HEK293 (cell line): ENCODE results near the gene TCEA2.
A peak's percentile ranks its signal among the peaks of the same experiment; 100 is the strongest.

Source experiments
- CTCF ChIA-PET: fragments of 350-600 bp; formaldehyde crosslinking; extraction: SDS; loops from one replicate; lab custom pipeline; 2021; ENCODE audit warnings: antibody characterized with exemption; lab: Yijun Ruan, JAX
- POLR2A ChIA-PET: fragments of 300-600 bp; formaldehyde crosslinking; extraction: SDS; loops from one replicate; lab custom pipeline; 2020; ENCODE audit warnings: antibody characterized with exemption, inconsistent platforms; lab: Yijun Ruan, JAX
- H3K27ac ChIP-seq: fragments of 200-500 bp; sonication (Bioruptor generic); 2 replicates; pipeline ENCODE4 v1.5.1; 2014; ENCODE audit warnings: low read depth, low read length, control low read depth, inconsistent platforms; ENCODE audit errors: extremely low read depth
- H3K36me3 ChIP-seq, 2 experiments: fragments of 200-500 bp in 1 of 2; sonication (Bioruptor generic) in 1 of 2; 1 replicate in 1 of 2; 2 replicates in 1 of 2; pipeline ENCODE4 v1.5.1; 2014 to 2017; ENCODE audit warnings: inconsistent platforms in 2 of 2, low read length in 2 of 2; ENCODE audit not compliant: control insufficient read depth in 2 of 2, insufficient read depth in 1 of 2
- H3K4me1 ChIP-seq: fragments of 200-500 bp; sonication (Bioruptor generic); 2 replicates; pipeline ENCODE4 v1.5.1; 2014; ENCODE audit warnings: mild to moderate bottlenecking, low read length, inconsistent platforms; ENCODE audit not compliant: control insufficient read depth, insufficient read depth
- H3K4me3 ChIP-seq: 2 replicates; pipeline ENCODE4 v1.5.1; 2011; ENCODE audit warnings: low read depth, mild to moderate bottlenecking, control low read depth, low read length, moderate library complexity
- H3K9me3 ChIP-seq: fragments of 200-500 bp; sonication (Bioruptor generic); 2 replicates; pipeline ENCODE4 v1.5.1; 2014; ENCODE audit warnings: low read depth, low read length, inconsistent platforms; ENCODE audit not compliant: control insufficient read depth, insufficient read depth
- KLF17 ChIP-seq: fragments of 450-650 bp; formaldehyde crosslinking; IDR thresholded peaks from 2 replicates; pipeline ENCODE4 v1.5.1; 2016; ENCODE audit warnings: missing biosample characterization, missing genetic modification characterization
- OSR2 ChIP-seq: fragments of 450-650 bp; formaldehyde crosslinking; IDR thresholded peaks from 2 replicates; pipeline ENCODE4 v1.5.1; 2016; ENCODE audit warnings: missing biosample characterization, missing genetic modification characterization
- PATZ1 ChIP-seq: fragments of 450-650 bp; formaldehyde crosslinking; IDR thresholded peaks from 2 replicates; pipeline ENCODE4 v1.5.1; 2016; ENCODE audit warnings: missing biosample characterization, missing genetic modification characterization
- PRDM6 ChIP-seq: fragments of 450-650 bp; formaldehyde crosslinking; IDR thresholded peaks from 2 replicates; pipeline ENCODE4 v1.5.1; 2017; ENCODE audit warnings: missing biosample characterization, missing genetic modification characterization
- SP2 ChIP-seq: fragments of 450-650 bp; formaldehyde crosslinking; IDR thresholded peaks from 2 replicates; pipeline ENCODE4 v1.5.1; 2016; ENCODE audit warnings: missing biosample characterization, missing genetic modification characterization
- TCF7L2 ChIP-seq: IDR thresholded peaks from 2 replicates; pipeline ENCODE4 v1.6.1; 2011; ENCODE audit warnings: low read depth, mild to moderate bottlenecking, inconsistent platforms, low read length, moderate library complexity, borderline replicate concordance
- WT1 ChIP-seq: fragments of 450-650 bp; formaldehyde crosslinking; IDR thresholded peaks from 2 replicates; pipeline ENCODE4 v1.5.1; 2016; ENCODE audit warnings: missing biosample characterization, missing genetic modification characterization
- ZBTB17 ChIP-seq: fragments of 450-650 bp; formaldehyde crosslinking; IDR thresholded peaks from 2 replicates; pipeline ENCODE4 v1.5.1; 2016; ENCODE audit warnings: missing biosample characterization, missing genetic modification characterization
- ZNF112 ChIP-seq: fragments of 450-650 bp; formaldehyde crosslinking; IDR thresholded peaks from 2 replicates; pipeline ENCODE4 v1.5.0; 2017; ENCODE audit warnings: missing biosample characterization, missing genetic modification characterization
- ZNF19 ChIP-seq: fragments of 450-650 bp; formaldehyde crosslinking; IDR thresholded peaks from 2 replicates; pipeline ENCODE4; 2016; ENCODE audit warnings: missing biosample characterization, missing genetic modification characterization, low read depth
- ZNF341 ChIP-seq: fragments of 450-650 bp; formaldehyde crosslinking; IDR thresholded peaks from 2 replicates; pipeline ENCODE4; 2016; ENCODE audit warnings: low read depth, missing biosample characterization, missing genetic modification characterization
- ZNF398 ChIP-seq: fragments of 450-650 bp; formaldehyde crosslinking; IDR thresholded peaks from 2 replicates; pipeline ENCODE4 v1.5.1; 2017; ENCODE audit warnings: missing biosample characterization, missing genetic modification characterization
- ZNF426 ChIP-seq: fragments of 450-650 bp; formaldehyde crosslinking; IDR thresholded peaks from 2 replicates; pipeline ENCODE4 v1.5.1; 2017; ENCODE audit warnings: missing biosample characterization, missing genetic modification characterization, mild to moderate bottlenecking, inconsistent platforms, moderate library complexity
- ZNF449 ChIP-seq: fragments of 450-650 bp; formaldehyde crosslinking; IDR thresholded peaks from 2 replicates; pipeline ENCODE4 v1.5.1; 2017; ENCODE audit warnings: missing biosample characterization, mild to moderate bottlenecking, missing genetic modification characterization, moderate library complexity
- ZNF600 ChIP-seq: fragments of 450-650 bp; formaldehyde crosslinking; IDR thresholded peaks from 2 replicates; pipeline ENCODE4 v1.5.1; 2016; ENCODE audit warnings: missing biosample characterization, missing genetic modification characterization
- ZXDB ChIP-seq: fragments of 450-650 bp; formaldehyde crosslinking; IDR thresholded peaks from 2 replicates; pipeline ENCODE4 v1.5.1; 2016; ENCODE audit warnings: missing biosample characterization, missing genetic modification characterization

The TCEA2 gene

GRCh38 chr20:64035933-64036345 is 27.1 kb upstream of the TCEA2 start, which contains the start of gene C20orf204:
Gene C20orf204, plus strand, starts transcription at chr20:64036182. Its CDS starts 142 bp downstream, at chr20:64036324.
- no peak within 1 kb of the TSS for H3K27ac ChIP-seq

More at GRCh38 chr20:64035933-64036345, 27.1 kb upstream of the TCEA2 start, which contains the start of gene C20orf204:
- CTCF ChIA-PET, result interaction anchor here (1.6 to 2.1 kb wide), 2 partner anchors 19 to 55 kb away, joined by 4 to 6 read pairs; partner anchors contain the start of gene PRPF6
- Histone ChIP-seq H3K36me3 (peaks cover 0 to 40% of the 10 kb centered on the region in 2 experiments; a peak in 2 of 3 replicates), H3K9me3 (no peaks in the 10 kb centered on the region), H3K4me3 (no peak within 1 kb of the TSS)
- TF ChIP-seq PRDM6 (tag by site-specific recombination) (no peak), ZNF600 (tag by site-specific recombination) (peak; percentile 77), ZNF341 (tag by site-specific recombination) (peak; percentile 23; the same call in 1 of the 2 replicates), TCF7L2 (peak; percentile 69; the same call in 1 of the 2 replicates), ZNF112 (tag by site-specific recombination) (no peak), ZNF426 (tag by site-specific recombination) (no peak), WT1 (tag by site-specific recombination) (peak; percentile 37; the same call in 1 of the 2 replicates), ZNF19 (tag by site-specific recombination) (no peak), ZNF449 (tag by site-specific recombination) (no peak), ZNF398 (0 out of 2 replicates have a peak, but pooled peaks have one; percentile 22), ZBTB17 (peak; percentile 36), PATZ1 (tag by site-specific recombination) (no peak; the same call in 1 of the 2 replicates), SP2 (tag by site-specific recombination) (no peak), KLF17 (tag by site-specific recombination) (peak; percentile 89), ZXDB (tag by site-specific recombination) (no peak), OSR2 (tag by site-specific recombination) (peak; percentile 65)
- TF ChIP-seq, all 188 proteins: peak for 8
- POLR2A ChIA-PET, result no interaction called here
- peaks cover 9% of the 10 kb centered on the region for H3K4me1 ChIP-seq
